Measurements from ENCODE around the gene KRTAP10-9.

- no peak for TF ChIP-seq YY1 (IDR thresholded peaks at IDR 0.05; ENCODE audit: low read depth)
- no peak for TF ChIP-seq MAX (IDR thresholded peaks at IDR 0.05)
- TF ChIP-seq ZBTB7A (IDR thresholded peaks at IDR 0.05; ENCODE audit: low read depth) = no peak
Observed at GRCh38 chr21:44677881-44678280, 51.0 kb downstream of the KRTAP10-9 start.
